Upper lobe of left lung (tissue), 4 donors: ENCODE measurements around the gene STEAP3.

ENCODE experiments used
- CTCF ChIP-seq, 6 experiments: fragments of 450-650 bp in 4 of 6; fragments of 200-600 bp in 2 of 6; sonication (generic) in 2 of 6; IDR thresholded peaks; one replicate each; pipeline ENCODE4 v1.5.1; 2016 to 2019; ENCODE audit warnings: antibody characterized with exemption in 6 of 6
- EP300 ChIP-seq, 4 donors: sonication (generic); formaldehyde crosslinking; IDR thresholded peaks; one replicate each; pipeline ENCODE4 v1.5.1; 2017; ENCODE audit warnings: antibody characterized with exemption in 4 of 4, control low read depth in 2 of 4
- POLR2A ChIP-seq, 4 donors: fragments of 450-650 bp; IDR thresholded peaks; one replicate each; pipeline ENCODE4 v1.5.1; 2016 to 2017; ENCODE audit warnings: antibody characterized with exemption in 4 of 4, mild to moderate bottlenecking in 2 of 4
- POLR2AphosphoS5 ChIP-seq, 2 donors: sonication (generic); formaldehyde crosslinking; IDR thresholded peaks; one replicate each; pipeline ENCODE4 v1.5.1; 2017; ENCODE audit warnings: antibody characterized with exemption in 2 of 2

- TF ChIP-seq CTCF (IDR thresholded peaks at IDR 0.05) (no peak), EP300 (IDR thresholded peaks at IDR 0.05) (no peak), POLR2AphosphoS5 (IDR thresholded peaks at IDR 0.05) (no peak), POLR2A (IDR thresholded peaks at IDR 0.05) (no peak)
Measured at GRCh38 chr2:119180892-119181291, 42.7 kb upstream of the STEAP3 start.
